HG03066 (cell line): ENCODE results near the gene PLA2G1B.

ENCODE experiments used
- ATAC-seq: cut with Tn5 transposase; IDR thresholded peaks from one replicate; pipeline ENCODE4 v1.9.1; 2021; ENCODE audit warnings: low read depth; ENCODE audit not compliant: unreplicated experiment

Gene PLA2G1B

DNA sequence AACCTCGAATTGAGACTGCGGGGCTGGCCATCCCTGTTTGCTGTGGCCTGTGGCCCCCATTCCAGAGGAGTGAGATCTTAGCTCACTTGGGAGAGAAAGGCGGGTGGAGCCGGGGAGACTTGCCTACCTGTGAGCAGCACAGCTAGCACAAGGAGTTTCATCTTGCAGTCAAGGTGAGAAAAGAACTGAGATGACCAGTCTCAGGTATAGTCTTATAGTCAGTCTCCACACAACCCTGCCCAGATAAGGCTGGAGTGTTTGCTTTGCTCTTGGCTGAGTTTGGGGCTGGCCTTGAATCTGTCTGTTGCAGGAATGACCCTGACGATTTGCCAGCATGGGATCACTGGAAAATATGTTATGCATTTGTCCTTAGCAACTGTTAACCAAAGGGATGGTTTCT is at the start of gene PLA2G1B:
Gene PLA2G1B, minus strand, starts transcription at position 187 of the 400 bp plus-strand sequence. Its CDS starts 26 bp downstream, at position 161.
- no peak for ATAC-seq

- no peak for ATAC-seq
These were observed 49.5 kb upstream of the PLA2G1B start for GRCh38 chr12:120376934-120377572.

DNA sequence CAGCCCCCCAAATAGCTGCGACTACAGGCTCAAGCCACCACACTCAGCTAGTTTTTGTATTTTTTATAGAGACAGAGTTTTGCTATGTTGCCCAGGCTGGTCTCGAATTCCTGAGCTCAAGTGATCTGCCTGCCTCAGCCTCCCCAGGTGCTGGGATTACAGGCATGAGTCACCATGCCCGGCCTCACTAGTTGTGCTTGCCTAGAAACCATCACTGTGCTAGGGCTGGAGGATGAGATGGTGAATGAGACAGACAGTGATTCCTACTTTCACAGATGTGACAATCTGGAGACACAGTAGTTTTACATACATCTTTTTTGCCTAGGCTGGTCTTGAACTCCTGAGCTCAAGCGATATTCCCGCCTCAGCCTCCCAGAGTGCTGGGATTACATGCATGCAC is 48.8 kb upstream of the PLA2G1B start:
- no peak for ATAC-seq

DNA sequence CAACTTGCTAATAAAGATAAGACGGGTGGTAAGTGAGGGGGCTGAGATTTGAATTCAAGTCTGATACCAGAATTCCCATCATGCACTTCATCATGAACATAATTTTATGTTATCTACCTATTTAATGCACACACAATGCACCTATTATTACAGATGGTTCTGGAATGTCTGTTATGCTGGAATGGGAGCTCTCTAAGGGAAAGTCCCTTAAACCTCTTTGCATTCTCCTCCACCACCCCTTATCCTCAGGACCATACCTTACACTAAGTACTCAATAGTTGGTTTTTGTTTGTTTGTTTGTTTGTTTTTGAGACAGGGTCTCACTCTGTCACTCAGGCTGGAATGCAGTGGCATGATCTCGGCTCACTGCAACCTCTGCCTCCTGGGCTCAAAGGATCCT is 48.4 kb upstream of the PLA2G1B start:
- no peak for ATAC-seq

DNA sequence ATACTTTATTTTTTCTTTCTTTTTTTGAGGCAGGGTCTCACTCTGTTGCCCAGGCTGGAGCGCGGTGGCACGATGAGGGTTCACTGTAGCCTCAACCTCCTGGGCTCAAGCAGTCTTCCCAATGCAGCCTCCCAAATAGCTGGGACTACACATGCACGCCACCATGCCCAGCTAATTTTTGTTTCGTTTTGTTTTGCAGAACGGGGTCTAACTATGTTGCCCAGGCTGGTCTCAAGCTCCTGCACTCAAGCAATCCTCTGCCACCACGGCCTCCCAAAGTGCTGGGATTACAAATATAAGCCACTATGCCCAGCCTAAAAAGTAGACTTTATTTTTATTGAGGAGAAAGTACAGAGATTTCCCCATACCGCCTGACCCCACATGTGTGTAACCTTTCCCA is 46.1 kb upstream of the PLA2G1B start:
- no peak for ATAC-seq

DNA sequence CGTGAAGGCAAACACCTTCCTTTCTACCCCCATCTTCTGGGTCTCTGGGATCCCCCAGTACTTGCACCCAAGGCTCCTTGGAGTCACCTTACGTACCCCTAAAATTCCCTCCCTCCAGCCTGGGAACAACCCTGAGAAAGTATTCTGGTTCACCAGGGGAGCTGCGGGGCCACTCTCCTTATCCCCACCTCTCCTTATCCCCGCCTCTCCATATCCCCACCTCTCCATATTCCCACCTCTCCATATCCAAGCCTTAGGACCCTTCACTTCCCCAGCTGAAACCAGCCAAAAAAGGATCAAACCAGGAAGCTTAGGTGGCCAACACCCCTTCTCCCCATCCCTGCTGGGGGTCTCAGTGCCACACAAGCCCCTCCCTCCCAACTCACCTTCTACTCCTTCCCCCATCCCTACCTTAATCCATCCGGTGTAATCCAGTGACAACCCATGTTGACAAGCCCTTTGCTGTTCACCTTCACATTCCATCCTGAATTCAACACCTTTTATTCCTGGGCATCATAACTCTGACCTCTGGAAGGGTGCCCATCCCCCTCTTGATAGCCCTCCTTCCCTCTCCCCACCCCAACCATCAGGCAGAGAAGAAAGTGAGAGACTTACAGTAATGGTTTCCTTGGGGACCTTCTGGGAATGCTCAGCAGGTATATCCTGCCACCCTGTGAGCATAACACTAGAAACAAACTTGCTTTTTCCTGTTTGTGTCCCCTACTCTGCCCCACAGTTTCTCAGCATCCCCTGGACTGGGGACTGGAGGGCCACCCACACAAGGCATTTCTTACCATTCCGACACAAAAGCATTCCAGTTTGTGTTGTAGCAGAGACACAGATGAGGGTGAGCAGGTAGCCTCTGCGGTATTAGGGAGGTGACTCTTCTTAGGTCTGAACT is 43.0 kb upstream of the PLA2G1B start:
- no peak for ATAC-seq

DNA sequence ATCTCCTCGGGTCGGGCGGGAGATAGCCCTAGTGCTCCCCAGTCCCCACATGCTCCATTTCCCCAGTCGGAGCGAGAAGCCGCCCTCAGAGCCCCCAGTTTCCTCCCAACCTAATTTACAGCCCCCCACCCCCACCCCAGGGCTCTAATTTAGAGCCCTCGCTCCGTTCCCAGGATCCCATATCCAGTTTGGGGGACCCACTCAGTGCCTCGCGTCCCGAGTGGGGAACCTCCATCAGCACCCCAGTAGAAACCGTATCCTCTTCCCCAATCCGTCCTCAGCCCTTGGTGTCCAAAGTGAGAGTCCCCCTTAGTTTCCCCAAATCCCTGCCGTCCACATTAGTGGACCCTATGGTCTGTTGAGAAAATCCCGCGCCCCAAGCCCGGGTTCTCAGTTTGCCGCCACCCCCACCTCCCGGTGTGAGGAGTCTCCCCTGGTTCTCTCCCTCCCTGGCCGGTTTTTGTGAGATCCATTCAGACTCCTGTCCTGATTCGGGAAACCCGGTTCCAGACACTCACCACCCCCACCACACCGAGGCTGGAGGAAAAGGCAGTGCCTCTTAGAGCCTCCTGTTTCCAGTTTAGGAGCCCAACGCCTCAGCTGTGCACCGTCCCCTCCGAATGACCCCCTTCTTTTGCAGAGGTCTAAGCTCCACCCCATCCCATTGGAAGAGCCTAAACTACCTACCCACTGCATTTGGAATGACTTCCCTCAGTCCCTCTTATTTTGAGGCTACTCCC is 42.2 kb upstream of the PLA2G1B start:
- ATAC-seq: no peak

GRCh38 chr12:120368789-120369602 is 41.4 kb upstream of the PLA2G1B start, which contains the start of gene MSI1:
TSS of gene MSI1 (minus strand) at chr12:120369164. CDS start at chr12:120369091, 73 bp downstream.
- ATAC-seq: no peak

DNA sequence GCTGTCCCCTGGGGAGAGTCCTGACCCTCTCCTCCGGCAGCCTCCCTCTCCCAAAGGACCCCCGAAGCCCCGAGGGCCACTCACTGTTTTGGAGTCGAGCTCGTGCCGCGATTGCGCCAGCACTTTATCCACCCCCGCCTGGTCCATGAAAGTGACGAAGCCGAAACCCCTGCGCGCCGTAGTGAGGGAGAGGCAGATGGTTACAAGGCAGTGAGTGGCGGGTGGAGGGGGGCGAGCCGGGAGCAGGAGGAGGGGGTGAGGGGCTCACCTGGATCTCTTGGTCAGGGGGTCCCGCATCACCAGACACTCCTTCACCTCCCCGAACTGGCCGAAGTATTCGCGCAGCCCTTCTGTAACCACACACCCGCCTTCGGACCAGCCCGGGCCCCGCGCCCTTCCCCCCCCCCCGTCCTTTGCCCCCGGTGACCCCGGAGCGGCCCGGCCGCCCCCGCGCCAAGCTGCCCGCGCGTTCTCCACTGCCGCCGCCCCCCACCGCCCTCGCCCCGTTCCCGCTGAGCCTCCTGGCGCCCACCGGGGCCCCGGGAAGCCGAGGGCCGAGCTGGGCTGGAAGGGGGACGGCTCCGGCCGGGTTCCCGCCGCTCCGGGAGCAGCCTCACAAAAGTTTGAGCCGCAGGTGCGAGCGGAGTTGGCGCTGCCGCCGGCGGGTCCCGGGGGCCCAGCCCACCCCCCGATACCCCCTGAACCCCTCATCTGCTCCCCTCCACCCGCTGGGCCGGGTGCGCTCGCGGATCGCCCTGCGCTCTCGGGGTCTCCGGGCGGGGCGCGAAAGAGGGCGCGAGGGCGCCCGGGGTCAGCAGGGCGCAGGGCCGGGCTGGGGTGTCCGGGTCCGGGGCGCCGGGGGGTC is 40.6 kb upstream of the PLA2G1B start:
- no peak for ATAC-seq

DNA sequence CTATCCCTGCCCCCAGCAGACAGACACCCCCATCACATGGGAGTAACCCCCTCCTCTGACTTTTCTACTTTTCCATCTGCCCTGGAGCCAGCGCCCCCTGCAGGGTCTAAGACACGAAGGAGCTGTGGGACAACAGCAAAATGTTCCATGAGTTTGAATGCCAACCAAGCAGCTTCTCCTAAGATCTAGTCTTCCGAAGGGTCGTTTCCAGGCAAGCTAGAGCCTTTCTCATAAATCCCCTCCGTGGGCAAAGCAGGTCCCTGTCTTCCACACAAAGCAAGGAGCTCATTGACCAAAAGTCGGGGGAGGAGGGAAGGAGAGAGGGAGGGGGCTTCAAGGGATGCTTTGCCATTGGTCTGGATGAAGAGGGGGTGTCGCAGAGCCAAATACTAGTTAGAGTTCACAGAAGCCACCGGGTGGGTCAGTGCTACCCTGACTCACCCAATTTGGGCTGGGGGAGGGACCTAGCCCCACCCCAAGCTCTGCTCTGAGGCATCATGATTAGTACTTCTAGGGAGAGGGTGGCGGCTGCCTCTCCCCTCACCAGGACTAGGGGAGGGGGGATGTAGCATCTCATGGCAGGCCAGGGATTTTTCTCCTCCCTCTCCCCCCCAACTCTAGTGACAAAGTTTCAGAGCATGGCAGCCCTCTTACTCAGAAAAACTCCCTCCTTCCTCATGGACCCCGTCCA is 39.8 kb upstream of the PLA2G1B start:
- no peak for ATAC-seq

GRCh38 chr12:120366845-120367232 is 39.3 kb upstream of the PLA2G1B start:
- ATAC-seq: no peak

DNA sequence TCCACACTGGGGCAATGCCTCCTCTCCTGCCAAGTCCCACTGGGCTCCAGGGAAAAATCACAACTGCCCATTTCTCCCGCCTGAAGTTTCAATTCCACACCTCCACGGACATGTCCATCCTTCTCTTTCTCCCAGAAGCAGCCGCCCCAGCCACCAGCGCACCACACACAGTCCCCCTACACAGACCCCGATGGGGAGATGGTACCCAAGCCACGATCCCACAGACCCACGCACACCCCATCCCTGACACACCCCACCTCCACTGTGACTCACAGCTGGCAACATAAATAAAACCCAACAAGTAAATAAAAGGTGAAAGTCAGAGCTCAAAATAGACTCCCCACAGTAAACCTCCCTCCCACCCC is 38.7 kb upstream of the PLA2G1B start:
- ATAC-seq: no peak

DNA sequence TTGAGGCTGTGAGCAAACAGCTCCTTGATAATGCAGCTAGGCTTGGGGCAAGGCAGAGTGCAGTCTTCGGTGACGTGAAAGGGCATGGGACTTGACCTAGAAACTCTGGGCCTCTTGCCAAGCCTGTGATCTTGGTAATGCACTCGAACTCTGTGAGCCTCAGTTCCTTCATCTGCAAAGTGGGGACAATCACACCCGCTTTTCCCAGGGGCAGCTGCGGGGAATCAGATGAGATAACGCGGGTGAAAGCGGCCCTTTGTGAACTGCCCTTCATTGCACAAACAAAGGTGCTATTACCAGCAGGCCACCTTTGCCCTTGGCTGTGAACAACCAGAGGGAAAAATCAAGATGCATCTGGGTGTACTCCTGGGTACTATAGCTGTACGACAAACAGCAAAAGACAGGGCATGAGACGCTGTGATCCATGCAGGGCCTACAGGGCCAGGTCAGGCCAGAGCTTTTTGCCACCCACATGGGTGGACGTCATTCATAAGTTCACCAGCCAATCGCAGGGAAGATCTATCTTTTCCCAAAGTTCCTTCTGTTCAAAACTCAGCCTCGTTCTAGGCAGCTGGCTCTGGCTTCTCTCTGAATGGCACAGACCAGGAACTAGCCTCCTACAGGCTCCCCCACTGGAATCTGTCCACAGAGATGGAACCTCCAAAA is 38.2 kb upstream of the PLA2G1B start:
- ATAC-seq: no peak

- ATAC-seq: no peak
These were observed 36.9 kb upstream of the PLA2G1B start for GRCh38 chr12:120364487-120364886.

- no peak for ATAC-seq
These were observed 35.8 kb upstream of the PLA2G1B start for GRCh38 chr12:120363274-120363855.

DNA sequence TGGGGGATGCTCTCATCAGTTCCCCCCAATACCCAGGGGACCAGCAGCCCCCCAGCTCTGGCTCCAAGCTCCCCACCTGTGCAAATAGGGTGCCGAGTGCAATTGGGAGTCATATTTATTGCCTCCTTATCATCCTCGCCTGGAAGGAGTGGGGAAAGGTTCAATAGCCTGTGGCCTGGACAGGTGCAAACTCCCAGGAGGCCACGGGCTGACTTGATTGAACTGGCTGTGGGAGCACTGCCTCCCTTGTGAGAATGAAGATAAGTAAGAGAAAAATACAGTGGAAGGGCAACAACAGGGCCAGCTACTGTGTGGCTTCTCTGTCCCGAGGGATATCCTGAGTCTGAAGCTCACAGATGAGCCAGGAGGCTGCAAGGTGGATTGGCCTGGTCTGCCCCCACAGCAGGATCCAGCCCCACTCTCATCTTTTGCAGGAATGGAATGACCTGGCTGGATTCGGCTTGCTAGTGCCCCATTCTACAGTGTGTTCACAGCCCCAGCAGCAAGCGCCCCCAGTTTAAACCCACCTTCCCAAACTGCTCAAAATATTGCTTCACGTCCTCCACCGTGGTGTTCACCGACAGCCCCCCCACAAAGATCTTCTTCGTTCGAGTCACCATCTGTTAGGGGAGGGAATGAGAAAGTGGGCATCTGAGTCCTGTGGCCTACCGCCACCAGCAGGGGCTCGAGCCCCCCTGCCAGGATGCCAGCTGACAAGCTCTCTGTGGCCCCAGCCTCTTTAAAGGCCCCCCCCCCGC is 35.1 kb upstream of the PLA2G1B start:
- no peak for ATAC-seq

DNA sequence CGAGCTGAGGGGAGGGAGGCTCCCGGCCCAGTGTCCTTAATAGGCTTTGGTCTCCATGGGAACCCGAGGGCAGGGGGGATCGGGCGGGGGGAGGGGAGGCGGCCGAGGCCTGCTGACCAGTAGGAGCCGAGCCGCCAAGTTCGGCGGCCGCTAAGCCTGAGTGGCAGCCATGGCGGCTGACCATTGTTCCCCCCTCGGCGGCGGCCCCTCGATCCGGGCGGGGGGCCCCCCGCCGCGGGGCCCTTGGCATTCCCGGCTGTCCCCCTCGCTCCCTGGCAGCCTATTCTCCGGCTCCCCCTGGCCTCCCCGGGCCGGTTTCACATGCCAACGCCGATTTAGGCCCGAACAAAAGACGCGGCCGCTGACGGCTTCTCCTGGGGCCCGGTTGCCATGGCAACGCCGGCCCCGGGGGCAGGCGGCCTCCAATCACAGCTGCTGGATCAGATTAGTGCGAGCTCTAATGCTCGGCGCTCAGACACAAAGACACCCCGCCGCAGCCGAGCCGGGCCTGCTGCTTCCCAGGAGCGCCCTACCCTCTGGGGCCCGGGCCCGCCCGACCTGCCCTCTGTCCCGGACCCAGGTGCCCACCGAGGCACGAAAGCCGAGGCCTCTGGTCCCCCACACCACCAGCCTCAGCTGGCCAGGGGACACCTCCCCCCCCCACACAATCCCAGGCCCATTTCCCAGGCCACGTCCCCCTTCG is 34.1 kb upstream of the PLA2G1B start:
- ATAC-seq: no peak
